Activated CD4-positive, alpha-beta T cell treated with anti-CD3 and anti-CD28 coated beads for 36 hours (primary cell): Measurements from ENCODE around the gene UBE3A. TPM values are rescaled to one million over a fixed set of nuclear protein-coding genes. Genes with fewer than 3 reads are reported as not detected.

Experiments used
- ATAC-seq: fragments of 200-7000 bp; cut with Tn5 transposase; one replicate; pipeline ENCODE4 v1.10.0; 2021; ENCODE audit warnings: mild to moderate bottlenecking, moderate library complexity
- CTCF ChIA-PET: fragments of 350-600 bp; sonication (Branson Sonifier 250); formaldehyde crosslinking; loops from one replicate; lab custom pipeline; 2021; ENCODE audit warnings: antibody characterized with exemption; lab: Charles Lee
- POLR2A ChIA-PET: fragments of 350-600 bp; sonication (Branson Sonifier 250); formaldehyde crosslinking; loops from one replicate; lab custom pipeline; 2021; ENCODE audit warnings: antibody characterized with exemption, inconsistent platforms; lab: Charles Lee
- DNase-seq: peaks from one replicate; pipeline ENCODE4 v3.0.0-alpha.2; 2020
- H3K27ac Mint-ChIP-seq: one replicate; pipeline ENCODE4 v1.8.0; 2021; ENCODE audit warnings: mixed read lengths
- H3K27me3 Mint-ChIP-seq: one replicate; pipeline ENCODE4 v1.8.0; 2021; ENCODE audit warnings: mixed read lengths
- H3K36me3 Mint-ChIP-seq: one replicate; pipeline ENCODE4 v1.8.0; 2021; ENCODE audit warnings: low read depth, mixed read lengths
- H3K4me1 Mint-ChIP-seq: one replicate; pipeline ENCODE4 v1.8.0; 2021; ENCODE audit warnings: mixed read lengths
- H3K4me3 Mint-ChIP-seq: one replicate; pipeline ENCODE4 v1.8.0; 2021; ENCODE audit warnings: mild to moderate bottlenecking, moderate library complexity, mixed read lengths
- H3K9me3 Mint-ChIP-seq: one replicate; pipeline ENCODE4 v1.8.0; 2021; ENCODE audit warnings: low read depth, mixed read lengths
- intact Hi-C, 2 experiments: fragments of 100-400 bp; cut with DNase I in 1 of 2; cut with micrococcal nuclease in 1 of 2; formaldehyde crosslinking; loops; one replicate each; pipeline versions ENCODE4 v1.14.2 to v1.15.1; 2022 to 2024; cut with DNase I, micrococcal nuclease
- total RNA-seq, 2 experiments: library from RNA; stranded (reverse); gene quantifications; one replicate each; pipeline ENCODE4 v1.2.3, GENCODE V29; 2021

The UBE3A gene
- total RNA-seq, 2 experiments from 2014 or later: 101 to 139 TPM

DNA sequence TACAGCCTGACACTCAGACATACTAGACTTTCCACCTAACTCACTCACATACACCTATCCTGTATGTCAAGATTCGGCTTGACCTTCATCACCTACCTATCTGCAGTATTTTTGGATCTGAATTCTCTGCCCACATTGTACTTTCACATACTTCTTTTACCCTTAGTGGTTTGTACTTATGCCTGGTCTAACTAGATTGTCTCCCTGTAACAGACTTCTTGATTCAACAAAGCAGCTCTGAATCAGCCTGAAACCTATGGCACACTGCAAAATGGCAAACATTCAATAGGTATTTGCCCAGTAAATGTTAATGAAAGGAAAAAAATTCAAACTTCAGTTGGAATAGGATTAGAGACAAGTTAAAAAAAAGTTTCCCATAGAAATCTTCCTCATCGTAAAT, 106.5 kb downstream of the UBE3A start:
- Mint-ChIP-seq H3K27ac (no peak overlapping the region), H3K4me1 (peaks cover 2% of the 10 kb centered on the region), H3K36me3 (peaks cover 70% of the 10 kb centered on the region), H3K4me3 (no peak overlapping the region), H3K9me3 (peaks cover 14% of the 10 kb centered on the region), H3K27me3 (no peaks in the 10 kb centered on the region)
- ATAC-seq: no peak
- POLR2A ChIA-PET: no interaction called here
- CTCF ChIA-PET: no interaction called here
- no peak for DNase-seq
- intact Hi-C loops: loop anchor here in 1 of 2 experiments (10.0 kb wide), 1 partner anchor 58 kb away; no protein-coding TSS in a partner anchor

DNA sequence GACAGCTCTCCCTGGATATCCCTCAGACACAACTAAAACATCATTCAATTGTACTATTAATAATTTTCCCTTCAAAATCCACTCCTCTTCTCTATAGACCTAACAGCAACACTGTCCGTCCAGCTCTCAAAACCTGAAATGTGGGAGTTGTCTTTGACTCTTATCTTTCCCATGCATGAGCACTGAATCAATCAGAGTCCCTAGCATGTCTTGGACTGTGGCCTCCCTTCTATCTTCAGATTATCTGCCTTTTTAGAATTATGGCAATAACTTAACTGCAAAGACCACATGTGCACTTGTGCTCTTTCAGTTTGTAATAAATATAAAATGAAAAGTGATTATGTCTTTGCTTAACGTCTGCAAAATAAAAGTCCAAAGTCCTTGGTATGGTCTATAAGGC, 107.0 kb downstream of the UBE3A start:
- CTCF ChIA-PET: no interaction called here
- intact Hi-C loops: loop anchor here in 1 of 2 experiments (10.0 kb wide), 1 partner anchor 57 kb away; no protein-coding TSS in a partner anchor
- Mint-ChIP-seq H3K4me1 (peaks cover 2% of the 10 kb centered on the region), H3K27me3 (no peaks in the 10 kb centered on the region), H3K9me3 (peaks cover 14% of the 10 kb centered on the region), H3K4me3 (no peak overlapping the region), H3K36me3 (peaks cover 70% of the 10 kb centered on the region), H3K27ac (no peak overlapping the region)
- ATAC-seq: no peak
- no peak for DNase-seq
- POLR2A ChIA-PET: no interaction called here

DNA sequence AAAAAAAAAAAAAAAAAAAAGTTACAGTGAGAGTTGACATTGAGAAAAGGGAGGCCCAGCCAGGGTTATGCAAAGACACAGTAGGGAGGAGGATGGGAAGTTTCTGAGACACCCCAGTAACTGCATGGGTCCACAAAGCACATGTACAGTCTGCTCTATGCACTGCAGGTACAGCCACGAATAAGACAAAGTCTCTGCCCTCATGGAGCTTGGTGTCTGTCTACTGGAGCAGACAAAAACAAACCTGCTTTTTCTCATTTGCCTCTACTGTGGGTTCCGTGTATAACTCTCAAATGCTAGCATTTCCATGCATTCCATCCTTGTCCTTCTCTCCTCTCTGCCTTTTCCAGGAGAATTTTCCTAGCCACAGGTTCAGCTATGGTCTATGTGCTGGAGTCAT, 107.4 kb downstream of the UBE3A start:
- ChIA-PET CTCF (no interaction called here), POLR2A (no interaction called here)
- peaks cover 2% of the 10 kb centered on the region for H3K4me1 Mint-ChIP-seq
- ATAC-seq (no peak), DNase-seq (no peak)
- H3K9me3 Mint-ChIP-seq: peaks cover 12% of the 10 kb centered on the region
- no peaks in the 10 kb centered on the region for H3K27me3 Mint-ChIP-seq
- intact Hi-C loops: loop anchor here in 1 of 2 experiments (10.0 kb wide), 1 partner anchor 57 kb away; no protein-coding TSS in a partner anchor
- no peak overlapping the region for H3K4me3 Mint-ChIP-seq
- no peak overlapping the region for H3K27ac Mint-ChIP-seq
- H3K36me3 Mint-ChIP-seq: peaks cover 70% of the 10 kb centered on the region

DNA sequence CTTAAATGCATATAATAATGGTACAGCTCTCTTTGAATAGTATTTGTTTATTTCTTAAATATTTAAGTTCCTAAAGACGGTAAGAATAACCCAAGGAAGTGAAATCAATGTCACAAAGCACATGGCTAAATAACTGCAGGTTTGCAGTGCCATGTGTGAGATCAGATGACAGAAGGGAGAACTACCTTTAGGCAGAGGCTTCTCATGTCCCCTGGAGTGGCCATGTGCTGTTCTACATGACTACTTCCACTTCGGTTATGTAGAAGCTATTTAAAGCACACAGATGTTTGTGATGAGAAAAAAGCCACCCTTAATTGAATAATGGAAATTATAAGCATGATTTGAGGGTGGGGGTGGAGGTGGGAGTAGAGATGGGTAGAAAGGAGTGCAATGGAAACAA, 109.1 kb downstream of the UBE3A start:
- Mint-ChIP-seq H3K27ac (no peak overlapping the region), H3K4me3 (no peak overlapping the region), H3K27me3 (no peaks in the 10 kb centered on the region), H3K36me3 (peaks cover 61% of the 10 kb centered on the region), H3K9me3 (peaks cover 7% of the 10 kb centered on the region), H3K4me1 (peaks cover 2% of the 10 kb centered on the region)
- POLR2A ChIA-PET: interaction anchor here (0.8 kb wide), 1 partner anchor 348 kb away, joined by 4 read pairs; no protein-coding TSS in a partner anchor
- intact Hi-C loops: loop anchor here in 1 of 2 experiments (10.0 kb wide), 1 partner anchor 55 kb away; no protein-coding TSS in a partner anchor
- DNase-seq (no peak), ATAC-seq (no peak)
- CTCF ChIA-PET: no interaction called here

DNA sequence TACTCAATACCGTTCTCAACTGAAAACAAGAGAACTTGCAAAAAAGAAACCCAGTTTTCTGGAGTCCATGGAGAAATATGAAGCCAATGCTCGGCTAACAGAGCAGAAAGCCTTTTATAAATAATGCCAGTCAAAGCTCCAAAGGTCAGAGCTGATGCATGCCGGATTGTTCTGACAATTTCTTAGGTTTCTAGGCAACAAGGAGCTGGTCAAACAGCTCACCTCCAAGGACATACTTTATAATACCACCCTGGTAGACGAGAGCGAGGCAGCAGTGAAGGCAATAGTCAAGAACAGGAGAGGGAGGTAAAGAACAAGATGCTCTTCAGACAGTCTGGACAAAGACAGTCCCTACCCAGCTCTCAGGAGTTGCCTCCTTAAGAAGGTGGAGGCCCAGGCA, 111.1 kb downstream of the UBE3A start:
- ChIA-PET CTCF (interaction anchor here (0.7 kb wide), 1 partner anchor 61 kb away, joined by 3 read pairs; no protein-coding TSS in a partner anchor), POLR2A (no interaction called here)
- ATAC-seq (no peak), DNase-seq (no peak)
- Mint-ChIP-seq H3K4me1 (peaks cover 2% of the 10 kb centered on the region), H3K27me3 (no peaks in the 10 kb centered on the region), H3K36me3 (peaks cover 63% of the 10 kb centered on the region), H3K4me3 (no peak overlapping the region), H3K27ac (no peak overlapping the region), H3K9me3 (peaks cover 8% of the 10 kb centered on the region)
- intact Hi-C loops: no loop called here

DNA sequence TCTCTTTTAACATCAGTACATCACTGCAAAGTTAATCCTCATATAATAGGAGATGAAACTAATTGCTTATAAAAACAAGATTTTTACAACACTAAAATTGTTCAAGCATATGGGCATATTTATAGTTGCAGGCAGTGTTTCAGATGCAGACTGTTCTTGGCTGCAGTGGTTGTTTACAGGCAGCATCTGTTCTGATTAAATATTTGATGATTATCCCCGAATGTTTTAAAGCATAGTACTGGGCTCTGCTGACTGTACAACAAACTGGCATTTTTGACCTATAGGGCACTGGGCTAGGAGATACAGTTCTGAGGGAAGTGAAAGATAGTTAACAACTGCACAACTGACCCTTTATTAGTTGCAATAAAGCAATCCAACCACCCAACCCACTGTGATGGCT, 113.6 kb downstream of the UBE3A start:
- H3K27me3 Mint-ChIP-seq: no peaks in the 10 kb centered on the region
- no peak for DNase-seq
- ATAC-seq: no peak
- H3K4me3 Mint-ChIP-seq: no peak overlapping the region
- ChIA-PET CTCF (no interaction called here), POLR2A (no interaction called here)
- intact Hi-C loops: no loop called here
- no peaks in the 10 kb centered on the region for H3K4me1 Mint-ChIP-seq
- H3K36me3 Mint-ChIP-seq: peaks cover 50% of the 10 kb centered on the region
- no peak overlapping the region for H3K27ac Mint-ChIP-seq
- H3K9me3 Mint-ChIP-seq: peaks cover 15% of the 10 kb centered on the region

DNA sequence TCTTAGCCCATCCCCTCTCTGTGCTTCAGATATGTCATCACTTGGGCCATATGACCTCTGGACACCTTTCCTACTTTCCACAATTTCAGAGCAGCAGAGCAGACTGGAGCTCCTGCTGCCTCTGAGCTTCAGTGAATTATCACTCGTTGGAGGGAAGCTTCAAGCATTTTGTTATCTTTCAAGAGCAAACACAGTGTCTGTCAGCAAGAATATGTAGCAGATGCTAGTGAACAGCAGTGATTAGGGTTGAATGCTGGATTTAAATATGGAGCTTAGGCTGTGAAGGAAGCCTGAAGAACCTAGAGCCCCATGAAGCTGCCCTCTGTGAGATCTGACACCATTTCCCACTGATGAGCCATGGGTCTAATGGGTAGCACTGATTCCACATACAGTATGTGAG, 115.4 kb downstream of the UBE3A start:
- H3K4me3 Mint-ChIP-seq: no peak overlapping the region
- no peaks in the 10 kb centered on the region for H3K27me3 Mint-ChIP-seq
- ChIA-PET CTCF (no interaction called here), POLR2A (no interaction called here)
- no peak for ATAC-seq
- H3K36me3 Mint-ChIP-seq: peaks cover 46% of the 10 kb centered on the region
- no peaks in the 10 kb centered on the region for H3K4me1 Mint-ChIP-seq
- no peak for DNase-seq
- intact Hi-C loops: no loop called here
- H3K27ac Mint-ChIP-seq: no peak overlapping the region
- peaks cover 19% of the 10 kb centered on the region for H3K9me3 Mint-ChIP-seq

DNA sequence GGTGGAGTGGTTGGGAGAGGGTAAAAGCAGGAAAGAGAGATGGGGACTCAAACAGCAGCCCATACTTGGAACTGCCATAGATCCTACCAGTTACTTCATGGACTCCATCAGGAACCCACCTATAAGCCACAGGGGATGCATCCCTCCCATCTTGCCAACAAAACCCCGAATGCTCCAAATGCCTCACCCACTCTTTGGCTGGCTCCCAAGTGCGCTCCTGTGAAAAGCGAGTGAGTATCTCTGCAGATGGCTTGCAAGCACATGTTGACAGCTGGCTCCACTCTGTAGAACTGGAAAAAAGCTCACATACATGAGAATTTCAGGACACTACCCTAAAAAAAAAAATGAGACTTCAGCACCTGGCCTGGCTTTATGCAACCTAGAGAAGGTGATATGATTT, 151.0 kb downstream of the UBE3A start:
- intact Hi-C loops: no loop called here
- no peaks in the 10 kb centered on the region for H3K27me3 Mint-ChIP-seq
- no peak overlapping the region for H3K27ac Mint-ChIP-seq
- ChIA-PET CTCF (no interaction called here), POLR2A (no interaction called here)
- H3K36me3 Mint-ChIP-seq: no peaks in the 10 kb centered on the region
- peaks cover 21% of the 10 kb centered on the region for H3K9me3 Mint-ChIP-seq
- no peak for DNase-seq
- H3K4me3 Mint-ChIP-seq: no peak overlapping the region
- no peak for ATAC-seq
- H3K4me1 Mint-ChIP-seq: no peaks in the 10 kb centered on the region
